ENCODE data around the gene MAPK6. TPM values are rescaled to one million over a fixed set of nuclear protein-coding genes. Genes with fewer than 3 reads are reported as not detected.
A peak's percentile ranks its signal among the peaks of the same experiment; 100 is the strongest.

The MAPK6 gene
- total RNA-seq (20.1 TPM), polyA plus RNA-seq (16.4 TPM)
- long read RNA-seq, donor 1, result 0 reads
- long read RNA-seq, donor 2, result 0 reads
- long read RNA-seq, donor 3, full-length matches to known transcripts, result 5 of 5 reads
- long read RNA-seq, donor 3, partial matches to known transcripts, result 0 of 5 reads
- long read RNA-seq, donor 3, other reads (novel, unspliced or antisense), result 0 of 5 reads
- long read RNA-seq, donor 4, full-length matches to known transcripts, result 4 of 4 reads
- long read RNA-seq, donor 4, partial matches to known transcripts, result 0 of 4 reads
- long read RNA-seq, donor 4, other reads (novel, unspliced or antisense), result 0 of 4 reads
- long read RNA-seq, donor 5, full-length matches to known transcripts, result 7 of 13 reads
- long read RNA-seq, donor 5, partial matches to known transcripts, result 6 of 13 reads
- long read RNA-seq, donor 5, other reads (novel, unspliced or antisense), result 0 of 13 reads
- long read RNA-seq, donor 6, full-length matches to known transcripts, result 1 of 1 reads
- long read RNA-seq, donor 6, partial matches to known transcripts, result 0 of 1 reads
- long read RNA-seq, donor 6, other reads (novel, unspliced or antisense), result 0 of 1 reads
- long read RNA-seq, donor 7, full-length matches to known transcripts, result 6 of 86 reads
- long read RNA-seq, donor 7, partial matches to known transcripts, result 57 of 86 reads
- long read RNA-seq, donor 7, other reads (novel, unspliced or antisense), result 23 of 86 reads
- long read RNA-seq, donor 8, result 0 reads
- long read RNA-seq, donor 9, full-length matches to known transcripts, result 5 of 5 reads
- long read RNA-seq, donor 9, partial matches to known transcripts, result 0 of 5 reads
- long read RNA-seq, donor 9, other reads (novel, unspliced or antisense), result 0 of 5 reads
- long read RNA-seq, donor 10, full-length matches to known transcripts, result 2 of 2 reads
- long read RNA-seq, donor 10, partial matches to known transcripts, result 0 of 2 reads
- long read RNA-seq, donor 10, other reads (novel, unspliced or antisense), result 0 of 2 reads

GRCh38 chr15:52018693-52019393 is at the start of gene MAPK6:
TSS of gene MAPK6 (plus strand) at chr15:52019219. CDS start at chr15:52046461, 27,242 bp downstream.
- Histone ChIP-seq H3K36me3 (ENCODE audit: control insufficient read depth in 2 of 2, insufficient read depth in 2 of 2, low read length in 1 of 2) (no peaks in the 10 kb centered on the region), H3K27me3 (ENCODE audit: control insufficient read depth in 2 of 2, insufficient read depth in 1 of 2, low read length in 1 of 2) (no peaks in the 10 kb centered on the region), H3K27ac (ENCODE audit: low read depth in 1 of 2, low read length in 1 of 2) (peak within 1 kb of the TSS; percentile 92 to 94), H3K4me1 (ENCODE audit: control insufficient read depth in 2 of 2, insufficient read depth in 2 of 2, low read length in 2 of 2) (peaks cover 12 to 19% of the 10 kb centered on the region in 2 donors), H3K9me3 (ENCODE audit: control insufficient read depth in 2 of 2, insufficient read depth in 1 of 2, low read length in 1 of 2) (no peaks in the 10 kb centered on the region), H3K4me3 (ENCODE audit: low read length in 2 of 2) (peak within 1 kb of the TSS; percentile 85 to 86)
- WGBS, result 6% methylated on average over 59 of the region's 59 CpGs
- peak; percentile 81 to 99 (median 94) for DNase-seq (ENCODE audit: low read depth in 6 of 9, low spot score in 9 of 9)

- no peak overlapping the region for H3K4me3 ChIP-seq (ENCODE audit: low read length in 2 of 2)
- H3K27me3 ChIP-seq (ENCODE audit: control insufficient read depth in 2 of 2, insufficient read depth in 1 of 2, low read length in 1 of 2), result no peaks in the 10 kb centered on the region
Measured at GRCh38 chr15:51969728-51970127, 49.3 kb upstream of the MAPK6 start.

GRCh38 chr15:51970132-51970817 is 48.7 kb upstream of the MAPK6 start:
- peak overlapping the region; percentile 60 to 86 for H3K4me3 ChIP-seq (ENCODE audit: low read length in 2 of 2)
- H3K27me3 ChIP-seq (ENCODE audit: control insufficient read depth in 2 of 2, insufficient read depth in 1 of 2, low read length in 1 of 2), result no peaks in the 10 kb centered on the region
- peaks cover 3 to 4% of the 10 kb centered on the region in 2 donors for H3K36me3 ChIP-seq (ENCODE audit: control insufficient read depth in 2 of 2, insufficient read depth in 2 of 2, low read length in 1 of 2)
- H3K9me3 ChIP-seq (ENCODE audit: control insufficient read depth in 2 of 2, insufficient read depth in 1 of 2, low read length in 1 of 2), result peaks cover 0 to 18% of the 10 kb centered on the region in 2 donors
- no peak overlapping the region for H3K27ac ChIP-seq (ENCODE audit: low read depth in 1 of 2, low read length in 1 of 2)
- DNase-seq (ENCODE audit: low read depth in 6 of 9, low spot score in 9 of 9), result peak in 1 of 9 donors; percentile 2
- WGBS, result 90% methylated on average over 4 of the region's 4 CpGs
- H3K4me1 ChIP-seq (ENCODE audit: control insufficient read depth in 2 of 2, insufficient read depth in 2 of 2, low read length in 2 of 2), result peaks cover 5 to 9% of the 10 kb centered on the region in 2 donors

More at GRCh38 chr15:51969728-51970127, 49.3 kb upstream of the MAPK6 start:
- Histone ChIP-seq H3K4me1 (ENCODE audit: control insufficient read depth in 2 of 2, insufficient read depth in 2 of 2, low read length in 2 of 2) (peaks cover 5 to 9% of the 10 kb centered on the region in 2 donors), H3K9me3 (ENCODE audit: control insufficient read depth in 2 of 2, insufficient read depth in 1 of 2, low read length in 1 of 2) (peaks cover 0 to 18% of the 10 kb centered on the region in 2 donors), H3K27ac (ENCODE audit: low read depth in 1 of 2, low read length in 1 of 2) (no peak overlapping the region), H3K36me3 (ENCODE audit: control insufficient read depth in 2 of 2, insufficient read depth in 2 of 2, low read length in 1 of 2) (peaks cover 7 to 9% of the 10 kb centered on the region in 2 donors)
- 81% methylated on average over 4 of the region's 4 CpGs for WGBS
- DNase-seq (ENCODE audit: low read depth in 6 of 9, low spot score in 9 of 9), result no peak

GRCh38 chr15:51971032-51971374 is 48.0 kb upstream of the MAPK6 start:
- peaks cover 5 to 9% of the 10 kb centered on the region in 2 donors for H3K4me1 ChIP-seq (ENCODE audit: control insufficient read depth in 2 of 2, insufficient read depth in 2 of 2, low read length in 2 of 2)
- peak overlapping the region; percentile 56 to 94 for H3K27ac ChIP-seq (ENCODE audit: low read depth in 1 of 2, low read length in 1 of 2)
- DNase-seq (ENCODE audit: low read depth in 6 of 9, low spot score in 9 of 9), result peak in 2 of 9 donors; percentile 10 to 13

GRCh38 chr15:51971375-51972133 is 47.5 kb upstream of the MAPK6 start, which contains the start of gene LEO1:
TSS of gene LEO1 (minus strand) at chr15:51971778. CDS start at chr15:51971745, 33 bp downstream.
- WGBS, result under 1% methylated on average over 58 of the region's 58 CpGs
- peaks cover 0 to 18% of the 10 kb centered on the region in 2 donors for H3K9me3 ChIP-seq (ENCODE audit: control insufficient read depth in 2 of 2, insufficient read depth in 1 of 2, low read length in 1 of 2)
- no peaks in the 10 kb centered on the region for H3K27me3 ChIP-seq (ENCODE audit: control insufficient read depth in 2 of 2, insufficient read depth in 1 of 2, low read length in 1 of 2)
- H3K4me1 ChIP-seq (ENCODE audit: control insufficient read depth in 2 of 2, insufficient read depth in 2 of 2, low read length in 2 of 2), result peaks cover 5 to 9% of the 10 kb centered on the region in 2 donors
- peak; percentile 85 to 98 (median 94) for DNase-seq (ENCODE audit: low read depth in 6 of 9, low spot score in 9 of 9)
- H3K36me3 ChIP-seq (ENCODE audit: control insufficient read depth in 2 of 2, insufficient read depth in 2 of 2, low read length in 1 of 2), result peaks cover 0 to 3% of the 10 kb centered on the region in 2 donors
- H3K4me3 ChIP-seq (ENCODE audit: low read length in 2 of 2), result peak within 1 kb of the TSS; percentile 60 to 86
- H3K27ac ChIP-seq (ENCODE audit: low read depth in 1 of 2, low read length in 1 of 2), result peak within 1 kb of the TSS; percentile 56 to 94

More at GRCh38 chr15:51971032-51971374, 48.0 kb upstream of the MAPK6 start:
- 2% methylated on average over 7 of the region's 7 CpGs for WGBS
- peaks cover 3 to 4% of the 10 kb centered on the region in 2 donors for H3K36me3 ChIP-seq (ENCODE audit: control insufficient read depth in 2 of 2, insufficient read depth in 2 of 2, low read length in 1 of 2)
- H3K9me3 ChIP-seq (ENCODE audit: control insufficient read depth in 2 of 2, insufficient read depth in 1 of 2, low read length in 1 of 2), result peaks cover 0 to 18% of the 10 kb centered on the region in 2 donors
- H3K4me3 ChIP-seq (ENCODE audit: low read length in 2 of 2), result peak overlapping the region; percentile 60 to 86
- H3K27me3 ChIP-seq (ENCODE audit: control insufficient read depth in 2 of 2, insufficient read depth in 1 of 2, low read length in 1 of 2), result no peaks in the 10 kb centered on the region

- 94% methylated on average over 5 of the region's 5 CpGs for WGBS
- H3K4me1 ChIP-seq (ENCODE audit: control insufficient read depth in 2 of 2, insufficient read depth in 2 of 2, low read length in 2 of 2), result peaks cover 5 to 9% of the 10 kb centered on the region in 2 donors
- DNase-seq (ENCODE audit: low read depth in 6 of 9, low spot score in 9 of 9), result no peak
- H3K4me3 ChIP-seq (ENCODE audit: low read length in 2 of 2), result no peak overlapping the region
- H3K27me3 ChIP-seq (ENCODE audit: control insufficient read depth in 2 of 2, insufficient read depth in 1 of 2, low read length in 1 of 2), result no peaks in the 10 kb centered on the region
- peaks cover 0 to 8% of the 10 kb centered on the region in 2 donors for H3K9me3 ChIP-seq (ENCODE audit: control insufficient read depth in 2 of 2, insufficient read depth in 1 of 2, low read length in 1 of 2)
- H3K36me3 ChIP-seq (ENCODE audit: control insufficient read depth in 2 of 2, insufficient read depth in 2 of 2, low read length in 1 of 2), result no peaks in the 10 kb centered on the region
- no peak overlapping the region for H3K27ac ChIP-seq (ENCODE audit: low read depth in 1 of 2, low read length in 1 of 2)
Measured at GRCh38 chr15:51973220-51973619, 45.8 kb upstream of the MAPK6 start.

- no peak for DNase-seq (ENCODE audit: low read depth in 6 of 9, low spot score in 9 of 9)
- peaks cover 5 to 9% of the 10 kb centered on the region in 2 donors for H3K4me1 ChIP-seq (ENCODE audit: control insufficient read depth in 2 of 2, insufficient read depth in 2 of 2, low read length in 2 of 2)
- 95% methylated on average over 4 of the region's 4 CpGs for WGBS
- H3K27me3 ChIP-seq (ENCODE audit: control insufficient read depth in 2 of 2, insufficient read depth in 1 of 2, low read length in 1 of 2), result no peaks in the 10 kb centered on the region
- peaks cover 0 to 3% of the 10 kb centered on the region in 2 donors for H3K9me3 ChIP-seq (ENCODE audit: control insufficient read depth in 2 of 2, insufficient read depth in 1 of 2, low read length in 1 of 2)
- no peak overlapping the region for H3K27ac ChIP-seq (ENCODE audit: low read depth in 1 of 2, low read length in 1 of 2)
- H3K4me3 ChIP-seq (ENCODE audit: low read length in 2 of 2), result no peak overlapping the region
- H3K36me3 ChIP-seq (ENCODE audit: control insufficient read depth in 2 of 2, insufficient read depth in 2 of 2, low read length in 1 of 2), result no peaks in the 10 kb centered on the region
Measured at GRCh38 chr15:51973775-51974174, 45.2 kb upstream of the MAPK6 start.

Data from thymus (tissue), 14 donors.